Activated B cell treated with CpG ODN at 0.5 μM for 24 hours (primary cell): Measurements from ENCODE around the gene POLR1D. TPM values are rescaled to one million over a fixed set of nuclear protein-coding genes. Genes with fewer than 3 reads are reported as not detected.

Experiments used
- ATAC-seq: fragments of 200-7000 bp; cut with Tn5 transposase; one replicate; pipeline ENCODE4 v1.10.0; 2021; ENCODE audit warnings: low read depth, mild to moderate bottlenecking, moderate library complexity
- CTCF ChIA-PET: fragments of 350-600 bp; sonication (Branson Sonifier 250); formaldehyde crosslinking; loops from one replicate; lab custom pipeline; 2021; ENCODE audit warnings: antibody characterized with exemption; lab: Charles Lee
- POLR2A ChIA-PET: fragments of 350-600 bp; sonication (Branson Sonifier 250); formaldehyde crosslinking; loops from one replicate; lab custom pipeline; 2021; ENCODE audit warnings: antibody characterized with exemption; lab: Charles Lee
- DNase-seq: peaks from one replicate; pipeline ENCODE4 v3.0.0; 2022
- H3K27ac Mint-ChIP-seq: one replicate; pipeline ENCODE4 v1.8.0; 2020; ENCODE audit warnings: mixed read lengths
- H3K27me3 Mint-ChIP-seq: one replicate; pipeline ENCODE4 v1.8.0; 2021; ENCODE audit warnings: mixed read lengths
- H3K36me3 Mint-ChIP-seq: one replicate; pipeline ENCODE4 v1.8.0; 2021; ENCODE audit warnings: low read depth, mixed read lengths
- H3K4me1 Mint-ChIP-seq: one replicate; pipeline ENCODE4 v1.8.0; 2021; ENCODE audit warnings: mixed read lengths
- H3K4me3 Mint-ChIP-seq: one replicate; pipeline ENCODE4 v1.8.0; 2020; ENCODE audit warnings: mild to moderate bottlenecking, mixed read lengths
- H3K9me3 Mint-ChIP-seq: one replicate; pipeline ENCODE4 v1.8.0; 2020; ENCODE audit warnings: mixed read lengths
- CTCF ChIP-seq: fragments of 200-600 bp; IDR thresholded peaks from one replicate; pipeline ENCODE4 v1.8.0; 2022; ENCODE audit warnings: antibody characterized with exemption, mild to moderate bottlenecking
- intact Hi-C: fragments of 100-400 bp; cut with micrococcal nuclease; formaldehyde crosslinking; loops from one replicate; pipeline ENCODE4 v1.15.1; 2024
- total RNA-seq: library from RNA; stranded (reverse); gene quantifications from 2 replicates; pipeline ENCODE4 v1.2.3, GENCODE V29; 2022

POLR1D gene
- total RNA-seq, 1 donor from 2014 or later = 121 TPM

GRCh38 chr13:27654059-27654458, 32.4 kb downstream of the POLR1D start:
- no peak for ATAC-seq
- no peak for DNase-seq
- Mint-ChIP-seq H3K36me3 (peaks cover 41% of the 10 kb centered on the region), H3K27me3 (no peaks in the 10 kb centered on the region), H3K4me1 (no peaks in the 10 kb centered on the region), H3K4me3 (no peak overlapping the region), H3K27ac (no peak overlapping the region), H3K9me3 (peaks cover 13% of the 10 kb centered on the region)
- intact Hi-C loops = no loop called here
- POLR2A ChIA-PET = no interaction called here
- no peak for TF ChIP-seq CTCF
- CTCF ChIA-PET = no interaction called here

- no peaks in the 10 kb centered on the region for H3K4me1 Mint-ChIP-seq
- H3K36me3 Mint-ChIP-seq = peaks cover 38% of the 10 kb centered on the region
- TF ChIP-seq CTCF = no peak
- H3K27ac Mint-ChIP-seq = no peak overlapping the region
- ATAC-seq (no peak), DNase-seq (no peak)
- peaks cover 9% of the 10 kb centered on the region for H3K9me3 Mint-ChIP-seq
- intact Hi-C loops = no loop called here
- CTCF ChIA-PET = no interaction called here
- POLR2A ChIA-PET = no interaction called here
- no peak overlapping the region for H3K4me3 Mint-ChIP-seq
- H3K27me3 Mint-ChIP-seq = no peaks in the 10 kb centered on the region
These were observed 33.1 kb downstream of the POLR1D start for GRCh38 chr13:27654816-27655215.

GRCh38 chr13:27657724-27658123, 36.0 kb downstream of the POLR1D start:
- Mint-ChIP-seq H3K27me3 (no peaks in the 10 kb centered on the region), H3K4me1 (peaks cover 3% of the 10 kb centered on the region), H3K27ac (no peak overlapping the region), H3K9me3 (no peaks in the 10 kb centered on the region), H3K4me3 (no peak overlapping the region), H3K36me3 (peaks cover 25% of the 10 kb centered on the region)
- no peak for TF ChIP-seq CTCF
- ATAC-seq (no peak), DNase-seq (no peak)
- intact Hi-C loops = no loop called here
- CTCF ChIA-PET = no interaction called here
- POLR2A ChIA-PET = no interaction called here

- Mint-ChIP-seq H3K4me1 (peaks cover 3% of the 10 kb centered on the region), H3K27me3 (no peaks in the 10 kb centered on the region), H3K4me3 (no peak overlapping the region), H3K27ac (no peak overlapping the region), H3K9me3 (no peaks in the 10 kb centered on the region), H3K36me3 (peaks cover 20% of the 10 kb centered on the region)
- CTCF ChIA-PET = no interaction called here
- no peak for TF ChIP-seq CTCF
- POLR2A ChIA-PET = no interaction called here
- intact Hi-C loops = no loop called here
- DNase-seq = no peak
- ATAC-seq = no peak
These were observed 36.9 kb downstream of the POLR1D start for GRCh38 chr13:27658546-27658945.

- intact Hi-C loops = no loop called here
- peaks cover 3% of the 10 kb centered on the region for H3K4me1 Mint-ChIP-seq
- CTCF ChIA-PET = no interaction called here
These were observed 37.6 kb downstream of the POLR1D start for GRCh38 chr13:27659145-27659865.

More at GRCh38 chr13:27659145-27659865, 37.6 kb downstream of the POLR1D start:
- DNase-seq (no peak), ATAC-seq (no peak)
- POLR2A ChIA-PET = no interaction called here
- no peaks in the 10 kb centered on the region for H3K27me3 Mint-ChIP-seq
- no peaks in the 10 kb centered on the region for H3K9me3 Mint-ChIP-seq
- no peak overlapping the region for H3K4me3 Mint-ChIP-seq
- H3K36me3 Mint-ChIP-seq = peaks cover 23% of the 10 kb centered on the region
- H3K27ac Mint-ChIP-seq = no peak overlapping the region
- TF ChIP-seq CTCF = no peak
